Fibroblast of the conjunctiva (primary cell): ENCODE results near the gene ZIM2.

ENCODE experiments used
- DNase-seq: peaks from one replicate; pipeline ENCODE4 v3.0.0-alpha.2; 2010; ENCODE audit warnings: low read depth

Gene ZIM2

DNA sequence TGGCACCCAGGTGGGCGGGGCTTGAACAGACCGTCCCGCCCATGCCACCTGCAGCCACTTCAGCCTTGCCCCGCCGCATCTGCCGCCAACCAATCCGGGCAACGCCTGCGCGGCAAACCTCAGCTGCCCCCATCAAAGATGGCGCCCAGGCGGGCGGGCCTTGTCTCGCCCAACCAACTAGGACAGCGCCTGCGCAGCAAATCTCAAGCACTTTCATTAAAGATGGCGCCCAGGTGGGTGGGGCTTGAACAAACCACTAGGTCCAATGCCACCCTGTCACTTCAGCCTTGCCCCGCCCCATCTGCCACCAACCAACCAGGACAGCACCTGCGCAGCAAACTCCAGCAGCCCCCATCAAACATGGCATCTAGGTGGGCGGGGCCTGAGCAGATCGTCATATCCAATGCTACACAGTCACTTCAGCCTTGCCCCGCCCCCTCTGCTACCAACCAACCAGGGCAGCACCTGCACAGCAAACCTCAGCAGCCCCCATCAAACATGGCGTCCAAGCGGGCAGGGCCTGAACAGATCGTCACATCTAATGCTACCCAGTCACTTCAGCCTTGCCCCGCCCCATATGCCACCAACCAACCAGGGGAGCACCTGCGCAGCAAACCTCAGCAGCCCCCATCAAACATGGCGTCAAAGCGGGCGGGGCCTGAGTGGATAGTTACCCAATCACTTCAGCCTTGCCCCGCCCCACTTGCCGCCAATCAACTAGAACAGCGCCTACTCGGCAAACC lies 1.4 kb downstream of the ZIM2 start:
- DNase-seq: peak; percentile 96

DNA sequence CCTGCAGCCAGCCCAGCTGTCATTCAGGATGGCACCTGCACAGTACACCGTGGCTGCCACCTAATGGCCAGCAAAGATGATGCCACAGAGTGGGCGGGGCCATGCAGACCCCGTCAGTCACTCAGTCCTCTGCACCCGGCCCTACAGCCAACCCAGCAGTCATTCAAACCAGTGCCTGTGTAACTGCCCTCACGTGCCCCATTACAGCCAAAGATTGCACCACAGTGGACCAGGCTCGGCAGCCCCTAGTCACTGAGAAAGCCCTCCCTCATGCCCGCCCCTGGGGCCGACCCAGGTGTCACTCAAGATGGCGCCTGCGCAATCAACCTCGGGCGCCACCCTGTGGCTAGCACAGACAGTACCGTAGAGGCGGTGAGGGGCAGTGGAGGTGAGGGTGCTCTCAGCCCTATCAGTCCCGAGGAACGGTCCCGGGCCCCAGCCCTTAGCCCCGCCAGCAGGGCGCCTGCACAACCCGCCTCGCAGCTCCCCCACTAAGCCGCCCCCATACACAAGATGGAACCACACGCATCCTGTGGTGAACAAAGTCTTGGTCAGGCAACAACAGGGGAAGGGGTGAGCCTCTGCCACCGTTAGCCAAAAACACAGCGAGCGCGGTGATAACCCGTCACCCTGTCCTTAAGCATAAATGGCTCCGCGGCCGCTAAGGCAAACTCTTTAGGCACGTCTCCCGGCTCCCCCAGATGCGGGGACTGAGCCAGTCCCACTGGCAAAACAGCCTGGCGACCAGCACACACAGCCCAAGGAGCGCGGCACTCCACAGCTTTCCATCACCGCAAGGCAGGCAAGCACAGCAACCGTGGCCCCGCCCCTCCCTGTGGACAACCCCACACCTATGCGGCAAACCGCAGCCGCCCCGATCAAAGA lies 2.3 kb downstream of the ZIM2 start:
- DNase-seq: peak; percentile 71

DNA sequence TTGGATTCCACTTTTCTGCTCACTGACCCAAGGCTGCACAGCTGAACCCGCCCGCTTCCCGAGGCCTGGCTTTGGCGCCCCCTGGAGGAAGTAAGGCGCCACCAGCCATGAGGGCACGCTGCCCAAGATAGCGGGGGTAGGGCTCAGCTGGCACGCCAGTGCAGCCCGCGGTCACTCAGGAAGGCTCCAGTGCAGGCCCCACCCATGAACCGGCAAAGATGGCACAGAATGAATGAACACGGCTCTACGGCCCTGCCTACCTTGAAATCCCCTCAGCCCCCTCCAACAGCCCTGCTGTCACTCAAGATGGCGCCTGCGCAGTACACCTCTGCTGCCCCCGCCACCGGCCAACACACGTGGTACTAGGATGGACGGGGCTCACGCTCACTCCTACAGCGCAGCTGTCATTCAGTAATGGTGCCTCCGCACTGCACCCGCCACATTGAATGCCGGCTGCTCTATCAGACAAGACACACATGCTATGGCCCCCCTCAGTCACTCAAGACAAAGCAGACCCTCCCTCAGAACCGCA lies 3.0 kb downstream of the ZIM2 start:
- DNase-seq: peak; percentile 71

DNA sequence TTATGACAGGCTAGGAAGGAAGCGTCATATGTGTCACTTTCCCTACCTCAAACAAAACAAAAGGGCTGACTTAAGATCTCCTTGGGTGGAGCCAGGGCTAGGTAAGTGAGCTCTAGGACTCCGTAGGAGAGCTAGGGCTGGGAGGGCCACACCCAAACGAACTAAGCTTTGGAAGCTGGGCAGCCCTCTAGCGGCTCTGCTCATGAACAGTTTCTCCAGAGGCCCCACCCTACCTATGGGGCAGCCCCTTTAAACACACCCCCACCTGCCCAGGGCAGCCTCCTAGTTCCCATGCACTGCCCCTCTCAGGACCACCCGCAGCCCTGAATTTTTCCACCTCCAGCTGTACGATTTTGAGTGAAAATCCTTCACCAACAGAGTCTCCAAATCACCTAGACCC lies 3.5 kb downstream of the ZIM2 start:
- no peak for DNase-seq

DNA sequence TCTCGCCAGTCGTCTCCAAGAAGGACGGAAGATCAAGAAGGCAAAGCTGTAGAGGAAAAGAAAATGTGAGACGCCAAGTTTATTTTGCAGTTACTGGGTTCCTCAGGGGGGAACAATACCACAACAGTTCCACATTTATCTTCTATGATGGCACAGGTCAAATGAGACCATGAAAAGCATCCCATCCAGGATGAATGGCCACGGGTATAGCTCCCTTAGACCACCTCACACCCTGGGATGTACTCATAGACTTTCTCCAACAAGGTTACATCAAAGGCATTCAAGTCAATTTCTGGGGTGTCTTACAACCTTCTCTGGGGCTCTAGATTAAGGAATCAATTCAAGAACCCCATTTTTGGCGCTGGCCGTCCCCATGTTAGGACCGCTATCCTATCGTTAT lies 4.5 kb downstream of the ZIM2 start:
- DNase-seq: no peak

DNA sequence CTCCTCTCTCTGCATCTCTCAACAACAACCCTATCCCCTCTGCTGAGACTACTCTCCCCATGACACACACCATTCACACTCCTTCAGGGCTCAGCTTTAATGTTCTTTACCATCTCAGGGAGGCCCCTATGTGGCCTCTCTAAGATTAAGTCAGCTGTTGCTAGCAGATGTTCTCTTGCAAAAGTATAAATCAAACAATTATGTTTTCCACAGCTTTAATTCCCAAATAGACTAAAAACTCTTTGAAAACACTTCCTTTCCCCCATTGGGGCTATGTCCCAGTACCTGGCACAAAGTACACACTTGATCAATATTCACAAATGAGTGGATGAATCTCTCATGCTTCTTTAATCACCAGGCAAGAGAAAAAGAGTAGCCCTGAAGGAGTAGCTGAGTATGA lies 5.1 kb downstream of the ZIM2 start:
- no peak for DNase-seq

DNA sequence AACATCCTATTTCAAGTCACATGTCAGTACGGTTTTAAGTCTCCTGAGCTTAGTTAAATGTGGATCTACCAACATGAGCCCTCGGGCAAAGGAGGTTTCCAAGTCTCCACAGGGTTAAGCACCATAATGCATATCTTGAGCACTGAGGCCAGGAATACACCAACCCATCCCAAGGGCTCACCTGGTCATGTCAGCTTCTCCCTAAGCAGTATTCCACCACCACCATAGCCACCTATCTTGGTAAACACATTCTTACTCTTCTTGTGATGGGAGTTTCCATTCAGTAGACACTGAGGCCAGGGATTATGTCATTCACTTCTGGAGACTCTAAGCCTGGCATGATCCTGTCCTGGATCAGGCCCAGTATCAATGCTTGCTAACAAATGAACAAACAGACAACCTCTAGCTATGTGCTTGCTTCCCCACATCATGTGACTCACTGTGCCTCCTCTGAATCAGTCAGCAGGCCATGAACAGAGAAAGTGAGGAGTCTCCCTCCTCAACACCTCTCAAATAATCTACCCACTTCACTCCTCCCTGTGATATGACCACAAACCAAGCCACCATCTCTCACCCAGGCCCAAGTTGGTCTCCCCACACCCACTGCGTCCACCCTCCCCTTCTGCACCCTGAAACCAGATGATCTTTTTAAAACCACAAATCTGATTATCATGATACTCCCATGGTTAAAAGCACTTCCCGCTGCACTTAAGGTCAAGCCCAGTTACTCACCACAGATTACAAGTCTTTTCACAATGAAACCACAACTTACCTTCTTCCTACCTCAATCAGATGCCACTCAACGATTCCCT lies 5.8 kb downstream of the ZIM2 start:
- no peak for DNase-seq

DNA sequence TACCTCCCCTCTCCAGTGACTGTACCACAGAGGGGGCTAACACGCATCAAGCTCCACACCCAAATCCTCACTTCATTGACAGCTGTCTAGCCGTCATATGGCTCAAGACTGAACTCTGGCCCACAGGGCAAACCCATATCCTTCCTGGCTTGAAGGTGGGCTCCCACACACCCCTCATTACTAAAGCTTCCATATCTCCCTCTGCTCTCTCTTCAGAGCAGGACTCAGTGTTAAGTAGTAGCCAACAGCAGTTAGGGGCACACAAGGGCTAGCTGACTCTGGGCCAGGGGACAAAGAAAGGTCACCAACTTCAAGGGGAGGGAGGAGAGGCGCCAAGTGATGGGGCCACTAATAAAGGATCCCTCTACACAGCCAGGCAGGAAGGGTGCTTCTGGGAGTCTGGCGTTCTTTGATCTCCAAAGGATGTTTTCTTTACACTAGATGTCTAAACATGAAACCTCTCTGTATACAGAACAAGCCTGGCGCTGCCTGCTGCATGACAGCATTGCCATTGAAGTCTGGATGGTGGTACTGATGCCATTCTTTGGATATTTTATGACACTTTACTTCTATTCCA lies 8.1 kb downstream of the ZIM2 start:
- DNase-seq: no peak

DNA sequence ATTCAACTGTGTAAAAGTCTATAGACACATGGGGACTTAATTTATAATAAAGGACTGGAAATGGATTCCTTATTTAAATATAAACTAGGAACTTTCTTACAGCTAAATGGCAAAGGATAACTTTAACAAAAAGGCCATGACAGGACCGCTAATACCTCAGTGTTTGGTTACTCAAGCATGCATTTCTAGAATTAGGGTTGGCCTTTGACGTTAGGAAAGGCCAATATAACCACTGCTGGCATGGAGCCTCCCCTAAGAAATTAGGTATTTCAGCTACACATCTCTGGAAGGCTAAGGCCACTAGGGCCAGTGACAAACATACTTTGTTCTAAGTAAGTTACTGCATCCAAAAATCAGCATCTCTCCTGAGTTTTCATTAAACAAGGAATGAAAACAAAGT lies 9.3 kb downstream of the ZIM2 start:
- no peak for DNase-seq

DNA sequence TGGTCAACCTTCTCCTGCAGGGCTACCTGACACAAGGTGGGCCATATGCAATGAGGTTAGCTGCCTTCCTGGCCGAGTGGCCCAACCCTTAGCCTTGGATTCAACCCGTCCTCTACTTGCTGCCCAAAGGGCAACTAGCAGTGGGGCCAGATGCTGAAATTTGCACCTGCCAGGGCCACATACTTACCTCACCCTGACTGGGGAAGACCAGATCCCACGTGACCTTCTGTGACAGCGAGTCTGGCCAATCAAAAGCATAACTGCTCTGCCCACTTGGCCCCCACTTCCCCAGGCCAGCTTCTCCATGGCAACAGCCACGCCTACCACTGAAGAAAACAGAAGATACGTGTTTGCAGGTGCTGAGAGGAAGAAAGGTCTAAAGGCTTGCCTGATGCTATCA lies 10.9 kb downstream of the ZIM2 start:
- DNase-seq: no peak

DNA sequence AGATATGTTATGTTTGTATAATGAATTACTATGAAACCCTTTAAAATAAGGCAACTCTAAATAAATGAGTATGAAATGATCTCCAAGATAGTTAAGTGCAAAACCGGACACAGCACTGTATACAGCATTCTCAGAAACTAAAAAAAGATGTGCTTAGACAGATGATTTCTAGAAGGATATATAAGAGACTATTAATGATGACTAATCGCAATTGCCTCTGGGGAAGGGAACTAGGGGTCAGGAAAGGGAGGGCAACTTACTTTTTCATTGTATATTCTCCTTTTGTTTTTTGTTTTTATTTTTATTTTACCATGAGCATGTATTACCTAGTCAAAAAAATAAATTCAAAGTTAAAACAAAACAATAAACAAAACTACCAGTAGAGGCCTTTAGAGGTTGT lies 12.8 kb downstream of the ZIM2 start:
- no peak for DNase-seq

DNA sequence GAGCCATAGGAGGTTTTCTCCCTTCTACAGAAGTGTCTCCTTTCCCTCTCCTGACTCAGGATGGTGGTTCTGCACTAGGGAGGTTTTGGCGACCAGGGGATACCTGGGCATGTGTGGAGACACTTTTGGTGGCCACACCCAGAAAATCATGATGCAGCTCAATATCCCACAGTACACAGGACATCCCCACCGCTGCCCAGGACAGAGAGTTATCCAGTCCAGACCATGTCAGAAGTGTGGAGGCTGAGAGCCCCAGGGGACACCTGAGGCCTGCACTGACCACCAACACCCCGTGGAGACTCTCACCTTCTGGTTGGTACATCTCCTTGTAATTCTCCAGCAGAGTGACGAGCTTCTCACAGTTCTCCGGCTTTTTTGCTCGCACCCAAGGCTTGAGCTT lies 16.6 kb downstream of the ZIM2 start:
- no peak for DNase-seq

DNA sequence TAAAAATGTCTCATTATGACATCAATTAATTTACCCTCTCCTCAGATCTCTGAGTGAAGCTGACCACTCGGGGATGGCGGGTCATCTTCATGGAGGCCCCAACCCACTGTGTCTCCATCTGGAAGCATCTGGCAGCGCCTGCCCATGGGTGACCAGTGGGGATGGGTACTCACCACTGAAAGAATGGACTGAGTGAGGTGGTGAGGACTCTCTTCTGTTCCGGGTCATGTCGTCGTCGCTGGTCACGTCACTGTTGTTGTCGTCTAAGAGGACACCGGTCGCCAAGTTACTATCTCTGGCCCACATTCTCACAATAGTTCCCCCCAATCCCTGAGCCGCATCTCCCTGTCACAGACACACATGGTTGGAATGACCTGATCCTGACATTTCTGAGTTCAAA lies 17.1 kb downstream of the ZIM2 start:
- no peak for DNase-seq

DNA sequence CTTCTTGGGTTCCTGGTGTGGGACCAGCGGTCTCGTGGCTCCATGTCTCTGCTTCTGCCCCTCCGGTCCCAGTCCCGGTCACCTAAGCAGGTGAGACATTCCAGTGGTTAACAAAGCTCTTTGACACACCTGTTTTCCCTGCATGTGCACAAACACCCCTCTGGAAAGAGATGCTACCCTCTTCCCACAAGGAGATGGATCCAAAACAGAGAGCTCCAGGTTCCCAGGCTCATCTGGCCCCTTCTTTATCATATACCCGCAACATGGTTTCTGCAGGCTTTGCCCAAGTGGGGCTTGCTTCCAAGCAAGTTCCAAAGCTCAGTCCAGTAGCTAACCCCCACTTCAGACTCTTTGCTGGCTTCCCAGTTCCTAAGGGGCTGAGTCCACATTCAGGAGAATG lies 17.8 kb downstream of the ZIM2 start:
- DNase-seq: no peak

DNA sequence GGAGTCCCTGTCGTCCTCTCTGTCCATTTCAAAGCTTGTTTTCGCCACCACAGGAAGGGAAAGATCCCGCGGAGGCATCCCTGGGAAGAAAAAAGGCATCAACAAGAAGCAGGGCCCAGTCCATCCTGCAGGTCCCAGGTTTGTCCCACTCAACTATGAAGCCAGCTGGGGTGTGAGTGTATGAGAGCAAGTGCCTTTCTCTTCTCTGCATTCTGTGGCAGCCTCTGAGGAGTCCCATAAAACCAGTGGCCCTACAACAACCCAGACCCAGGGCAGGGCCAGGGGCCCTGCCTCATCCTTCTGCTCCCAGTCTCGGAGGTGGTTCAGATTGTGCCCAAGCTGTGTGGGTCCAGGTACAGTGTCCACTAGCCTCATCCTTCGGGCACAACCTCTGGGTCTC lies 18.9 kb downstream of the ZIM2 start:
- DNase-seq: no peak

DNA sequence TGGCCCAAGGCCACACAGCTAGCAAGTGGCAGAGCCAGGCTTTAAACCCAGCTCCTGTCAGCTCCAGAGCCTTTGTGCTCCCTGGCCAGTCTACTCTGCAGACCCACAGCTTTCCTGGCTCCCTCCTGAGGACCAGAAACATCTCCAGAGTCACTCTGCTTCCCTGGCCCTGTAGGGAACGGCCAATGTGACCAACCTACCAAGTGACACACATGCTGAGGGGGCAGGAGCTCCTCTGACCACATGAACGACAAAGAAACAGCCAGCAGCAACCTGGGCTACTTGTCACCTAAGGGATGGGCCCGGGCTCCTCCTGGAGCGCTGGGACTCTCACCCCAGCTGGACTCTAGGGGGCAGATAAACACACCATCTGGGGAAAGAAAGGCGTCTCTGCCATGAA lies 19.3 kb downstream of the ZIM2 start:
- DNase-seq: no peak

DNA sequence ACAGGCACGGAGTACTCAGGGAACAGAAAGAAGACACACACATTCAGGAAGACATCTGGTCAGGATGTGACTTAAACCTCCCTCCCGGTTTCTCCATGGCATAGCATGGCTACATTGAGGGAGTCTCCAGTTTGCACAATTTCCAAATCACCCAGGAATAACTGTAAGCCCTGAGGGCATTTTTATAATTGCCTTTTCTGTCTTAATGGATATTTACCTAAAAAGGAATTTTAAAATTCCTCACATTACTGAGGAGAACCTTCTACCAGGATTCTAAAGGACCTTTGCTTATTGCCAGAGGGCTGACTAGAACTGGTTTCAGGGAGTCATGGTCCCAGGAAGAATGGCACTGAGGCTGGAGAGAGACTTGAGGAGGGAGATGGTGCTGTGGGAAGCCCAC lies 21.4 kb downstream of the ZIM2 start:
- DNase-seq: no peak

DNA sequence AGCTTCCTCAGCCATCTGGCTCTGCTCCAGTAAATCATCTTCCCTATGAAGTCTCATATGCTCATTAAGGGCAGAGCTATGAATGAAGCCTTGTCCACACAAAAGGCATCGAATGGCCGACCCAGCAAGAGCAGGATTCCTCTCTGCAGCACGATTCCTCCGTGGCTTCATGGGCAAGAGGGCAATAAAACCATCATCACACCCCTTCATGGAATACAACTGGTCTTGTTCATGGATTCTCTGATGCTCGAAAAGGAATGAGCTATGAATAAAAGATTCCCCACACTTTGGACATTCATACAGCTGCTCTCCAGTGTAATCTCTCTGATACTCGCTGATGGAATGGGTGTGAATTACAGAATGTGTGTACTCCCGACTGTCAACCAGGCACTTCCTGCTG lies 25.9 kb downstream of the ZIM2 start:
- DNase-seq: no peak

DNA sequence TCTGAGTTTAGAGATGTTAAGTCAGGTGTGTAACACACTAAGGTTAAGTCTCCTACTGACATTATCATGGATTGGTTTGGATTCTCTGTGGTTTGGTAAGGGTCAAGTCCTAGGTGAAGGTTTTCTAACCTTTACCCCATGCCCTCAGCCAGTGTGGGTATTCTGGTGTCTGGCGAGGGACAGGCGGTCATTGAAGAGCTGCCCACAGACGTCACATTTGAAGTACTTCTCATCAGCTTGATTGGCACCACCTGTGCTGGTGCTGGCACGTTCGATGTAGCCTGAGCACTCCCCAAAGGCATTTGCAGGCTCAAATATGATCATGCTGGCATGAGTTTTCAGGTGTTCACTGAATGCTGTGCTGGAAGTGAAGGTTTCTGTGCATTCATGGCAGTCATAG lies 27.0 kb downstream of the ZIM2 start:
- no peak for DNase-seq

DNA sequence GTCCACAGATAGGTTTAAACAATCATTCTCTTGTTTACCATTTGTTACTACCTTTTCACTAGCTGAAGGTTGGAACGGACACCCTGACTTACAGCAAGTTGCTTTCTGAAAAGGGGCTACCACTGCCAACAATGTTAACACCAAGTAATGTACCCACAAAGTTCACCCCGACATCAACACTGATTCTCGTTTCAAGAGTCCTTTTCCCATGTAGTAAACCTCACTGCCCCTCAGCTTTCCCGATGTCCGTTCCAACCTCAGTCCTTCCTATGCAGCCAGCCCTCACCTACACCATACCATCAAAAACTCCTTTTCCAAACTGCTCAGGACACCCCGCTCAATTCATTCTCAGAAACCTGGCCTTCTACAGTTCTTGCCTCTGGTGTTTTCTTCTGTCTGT lies 29.0 kb downstream of the ZIM2 start:
- DNase-seq: no peak

DNA sequence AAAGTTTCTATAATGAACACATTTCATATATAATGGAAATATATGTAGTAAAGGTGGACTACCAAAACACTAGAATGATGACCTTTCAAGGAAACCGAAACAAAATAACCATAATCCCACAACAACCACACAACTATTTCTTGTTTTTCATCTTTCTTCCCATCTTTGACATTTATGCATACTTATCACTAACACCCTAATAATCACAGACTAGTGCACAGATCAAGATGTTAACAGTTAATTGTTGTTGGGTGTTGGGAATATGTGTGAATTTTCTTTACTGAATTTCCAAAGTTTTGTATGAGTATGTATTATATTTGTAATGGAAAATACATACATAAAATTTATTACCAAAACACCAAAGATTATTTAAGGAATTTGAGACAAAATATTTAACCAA lies 30.3 kb downstream of the ZIM2 start:
- DNase-seq: no peak

DNA sequence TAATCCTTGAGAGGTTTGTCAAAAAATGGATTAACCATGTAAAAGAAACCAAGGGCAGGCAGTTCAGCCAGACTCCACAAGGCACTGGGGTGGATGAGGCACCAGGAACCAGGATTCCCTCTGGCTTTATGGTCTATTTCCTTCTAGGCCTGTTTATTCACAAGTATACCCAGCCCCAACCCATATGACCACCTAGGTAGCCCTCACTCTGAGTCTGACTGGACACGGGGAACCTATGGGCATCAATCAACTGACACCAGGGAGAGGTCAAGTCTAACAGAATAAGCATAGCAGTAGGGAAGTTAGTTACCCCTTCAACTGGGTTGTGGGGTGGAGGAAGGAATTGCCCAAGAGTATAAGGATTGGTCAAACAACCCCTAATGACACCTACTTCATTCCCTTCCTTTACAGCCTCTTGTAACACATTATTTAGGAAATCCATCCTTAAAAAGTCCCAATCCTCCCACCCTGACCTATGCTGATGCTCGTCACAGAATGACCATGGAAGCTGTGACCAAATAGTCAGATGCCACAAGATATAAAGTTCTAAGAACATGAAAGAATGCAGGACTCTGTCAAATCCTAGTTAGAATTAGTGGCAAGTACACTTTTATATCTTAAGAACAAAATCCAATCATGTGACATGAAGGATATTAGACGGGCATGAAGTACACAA lies 31.7 kb downstream of the ZIM2 start:
- DNase-seq: no peak
